Measurements from ENCODE around the gene OSBP2.

- TF ChIP-seq, protein P1, sequence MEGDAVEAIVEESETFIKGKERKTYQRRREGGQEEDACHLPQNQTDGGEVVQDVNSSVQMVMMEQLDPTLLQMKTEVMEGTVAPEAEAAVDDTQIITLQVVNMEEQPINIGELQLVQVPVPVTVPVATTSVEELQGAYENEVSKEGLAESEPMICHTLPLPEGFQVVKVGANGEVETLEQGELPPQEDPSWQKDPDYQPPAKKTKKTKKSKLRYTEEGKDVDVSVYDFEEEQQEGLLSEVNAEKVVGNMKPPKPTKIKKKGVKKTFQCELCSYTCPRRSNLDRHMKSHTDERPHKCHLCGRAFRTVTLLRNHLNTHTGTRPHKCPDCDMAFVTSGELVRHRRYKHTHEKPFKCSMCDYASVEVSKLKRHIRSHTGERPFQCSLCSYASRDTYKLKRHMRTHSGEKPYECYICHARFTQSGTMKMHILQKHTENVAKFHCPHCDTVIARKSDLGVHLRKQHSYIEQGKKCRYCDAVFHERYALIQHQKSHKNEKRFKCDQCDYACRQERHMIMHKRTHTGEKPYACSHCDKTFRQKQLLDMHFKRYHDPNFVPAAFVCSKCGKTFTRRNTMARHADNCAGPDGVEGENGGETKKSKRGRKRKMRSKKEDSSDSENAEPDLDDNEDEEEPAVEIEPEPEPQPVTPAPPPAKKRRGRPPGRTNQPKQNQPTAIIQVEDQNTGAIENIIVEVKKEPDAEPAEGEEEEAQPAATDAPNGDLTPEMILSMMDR (IDR thresholded peaks at IDR 0.05; ENCODE audit: low read length): no peak
- TF ChIP-seq EZH2 (IDR thresholded peaks at IDR 0.05; ENCODE audit: borderline replicate concordance, low read length): no peak
These were observed 160.6 kb downstream of the OSBP2 start for GRCh38 chr22:30855266-30855665.

All from OCI-LY1 (cell line).